ENCODE measurements around the gene EHMT1.

Gene EHMT1

DNA sequence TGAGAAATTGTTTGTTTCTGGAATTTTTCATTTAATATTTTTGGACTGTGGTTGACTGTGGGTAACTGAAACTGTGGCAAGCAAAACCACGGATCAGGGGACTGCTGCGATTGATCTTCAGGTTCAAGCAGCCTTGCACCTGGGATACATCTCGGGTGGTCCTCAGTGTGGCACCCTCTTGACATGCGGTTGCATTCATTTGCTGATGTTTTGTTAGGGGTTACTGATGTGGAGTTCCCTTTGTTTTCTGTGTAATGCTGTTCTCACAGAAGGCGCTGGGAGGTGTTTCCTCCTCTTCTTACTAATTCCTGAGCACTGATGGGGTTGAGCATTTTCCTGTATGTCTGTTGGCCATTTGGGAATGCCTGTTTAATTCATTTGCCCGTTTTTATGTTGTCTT, 60.4 kb downstream of the EHMT1 start:
- H3K4me3 ChIP-seq (ENCODE audit: low read length) = no peak overlapping the region
- no peak overlapping the region for H2AFZ ChIP-seq (ENCODE audit: low read depth, low read length)
- peaks cover 7% of the 10 kb centered on the region for H3K36me3 ChIP-seq (ENCODE audit: insufficient read depth, low read length)
- H3K9me3 ChIP-seq (ENCODE audit: low read length) = peaks cover 2% of the 10 kb centered on the region
- no peaks in the 10 kb centered on the region for H3K27me3 ChIP-seq (ENCODE audit: insufficient read depth, low read length)
- peaks cover 29% of the 10 kb centered on the region for H3K4me1 ChIP-seq (ENCODE audit: insufficient read depth, low read length)

DNA sequence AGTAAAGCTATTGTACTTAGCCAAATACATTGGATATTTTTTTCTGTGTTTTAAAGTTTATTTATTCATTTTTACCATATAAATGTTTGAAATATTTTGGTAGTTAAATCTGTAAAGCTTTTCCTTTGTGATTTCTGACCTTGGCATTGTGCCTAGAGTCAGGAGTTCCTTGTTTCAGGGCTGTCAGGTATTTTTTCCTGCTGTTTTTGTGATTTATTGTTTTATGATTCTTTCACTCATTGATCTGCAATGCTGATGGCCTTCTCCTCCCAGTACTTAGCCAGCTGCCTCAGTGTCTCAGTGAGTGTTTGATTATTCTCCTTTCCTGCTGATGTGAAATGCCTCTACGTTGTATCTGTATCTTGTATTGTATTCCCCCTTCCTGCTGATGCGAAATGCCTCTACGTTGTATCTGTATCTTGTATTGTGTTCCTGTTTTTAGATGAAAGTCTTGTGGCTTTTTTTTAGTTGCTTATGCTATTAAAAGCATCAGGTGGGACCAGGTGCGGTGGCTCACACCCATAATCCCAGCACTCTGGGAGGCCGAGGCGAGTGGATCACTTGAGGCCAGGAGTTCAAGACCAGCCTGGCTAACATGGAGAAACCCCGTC, 61.0 kb downstream of the EHMT1 start:
- Histone ChIP-seq H3K27me3 (ENCODE audit: insufficient read depth, low read length) (no peaks in the 10 kb centered on the region), H2AFZ (ENCODE audit: low read depth, low read length) (no peak overlapping the region), H3K9me3 (ENCODE audit: low read length) (peaks cover 2% of the 10 kb centered on the region), H3K4me1 (ENCODE audit: insufficient read depth, low read length) (peaks cover 23% of the 10 kb centered on the region), H3K4me3 (ENCODE audit: low read length) (no peak overlapping the region), H3K36me3 (ENCODE audit: insufficient read depth, low read length) (peaks cover 7% of the 10 kb centered on the region)

DNA sequence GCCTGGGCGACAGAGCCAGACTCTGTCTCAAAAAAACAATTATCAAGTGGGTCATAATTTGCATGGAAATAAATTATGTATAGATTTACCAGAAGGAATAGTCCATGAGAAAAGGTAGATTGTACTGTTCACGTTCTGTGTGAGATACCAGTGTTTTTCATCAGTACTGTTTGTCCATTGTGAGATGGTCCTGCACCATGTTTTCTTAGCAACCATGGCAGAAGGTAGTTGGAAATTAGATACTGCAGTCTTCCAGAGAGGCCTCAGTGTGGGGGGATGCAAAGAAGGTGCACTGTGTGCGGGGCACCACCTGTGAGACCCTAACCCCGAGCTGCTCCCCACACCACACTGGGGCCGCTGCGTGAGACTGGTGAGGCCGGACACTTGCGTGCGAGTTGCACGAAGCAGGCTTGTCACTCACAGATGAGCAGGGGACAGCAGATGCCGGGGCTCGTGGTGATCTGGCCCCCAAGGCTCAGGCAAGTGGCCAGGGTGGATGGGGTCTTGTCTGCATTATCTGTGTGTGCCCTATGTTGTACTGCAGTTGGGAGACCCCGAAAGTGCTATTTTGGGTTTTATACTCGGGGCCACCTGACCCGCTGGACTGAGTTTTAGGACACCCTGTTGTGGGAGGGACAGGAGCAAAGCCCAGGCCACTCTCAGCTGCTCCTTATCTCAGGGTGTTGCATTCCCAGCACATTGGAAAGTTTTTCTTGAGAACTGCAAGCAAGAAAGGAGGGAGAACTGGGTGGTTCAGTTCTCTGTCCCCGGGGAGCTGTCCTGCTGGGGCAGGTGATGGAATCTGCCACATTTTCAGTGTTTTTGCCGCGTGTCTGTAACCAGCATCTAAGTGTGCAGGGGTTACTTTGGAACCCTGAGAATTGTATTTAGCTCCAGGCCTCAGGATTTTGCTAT, 61.9 kb downstream of the EHMT1 start:
- Histone ChIP-seq H2AFZ (ENCODE audit: low read depth, low read length) (no peak overlapping the region), H3K36me3 (ENCODE audit: insufficient read depth, low read length) (peaks cover 13% of the 10 kb centered on the region), H3K9me3 (ENCODE audit: low read length) (peaks cover 4% of the 10 kb centered on the region), H3K4me3 (ENCODE audit: low read length) (no peak overlapping the region), H3K27me3 (ENCODE audit: insufficient read depth, low read length) (no peaks in the 10 kb centered on the region), H3K4me1 (ENCODE audit: insufficient read depth, low read length) (peaks cover 21% of the 10 kb centered on the region)

- peaks cover 21% of the 10 kb centered on the region for H3K4me1 ChIP-seq (ENCODE audit: insufficient read depth, low read length)
- H3K4me3 ChIP-seq (ENCODE audit: low read length) = no peak overlapping the region
- H3K36me3 ChIP-seq (ENCODE audit: insufficient read depth, low read length) = peaks cover 13% of the 10 kb centered on the region
These were observed 63.8 kb downstream of the EHMT1 start for GRCh38 chr9:137682428-137683105.

GRCh38 chr9:137683262-137683864, 64.6 kb downstream of the EHMT1 start:
- no peaks in the 10 kb centered on the region for H3K27me3 ChIP-seq (ENCODE audit: insufficient read depth, low read length)
- no peak overlapping the region for H2AFZ ChIP-seq (ENCODE audit: low read depth, low read length)
- H3K4me1 ChIP-seq (ENCODE audit: insufficient read depth, low read length) = peaks cover 21% of the 10 kb centered on the region
- H3K9me3 ChIP-seq (ENCODE audit: low read length) = peaks cover 2% of the 10 kb centered on the region
- H3K36me3 ChIP-seq (ENCODE audit: insufficient read depth, low read length) = peaks cover 9% of the 10 kb centered on the region
- H3K4me3 ChIP-seq (ENCODE audit: low read length) = no peak overlapping the region

More at GRCh38 chr9:137682428-137683105, 63.8 kb downstream of the EHMT1 start:
- no peak overlapping the region for H2AFZ ChIP-seq (ENCODE audit: low read depth, low read length)
- no peaks in the 10 kb centered on the region for H3K27me3 ChIP-seq (ENCODE audit: insufficient read depth, low read length)
- peaks cover 2% of the 10 kb centered on the region for H3K9me3 ChIP-seq (ENCODE audit: low read length)

- Histone ChIP-seq H3K9me3 (ENCODE audit: low read length) (peaks cover 2% of the 10 kb centered on the region), H3K36me3 (ENCODE audit: insufficient read depth, low read length) (peaks cover 5% of the 10 kb centered on the region), H3K27me3 (ENCODE audit: insufficient read depth, low read length) (no peaks in the 10 kb centered on the region), H3K4me3 (ENCODE audit: low read length) (no peak overlapping the region), H2AFZ (ENCODE audit: low read depth, low read length) (no peak overlapping the region), H3K4me1 (ENCODE audit: insufficient read depth, low read length) (peaks cover 23% of the 10 kb centered on the region)
These were observed 66.4 kb downstream of the EHMT1 start for GRCh38 chr9:137685035-137685740.

DNA sequence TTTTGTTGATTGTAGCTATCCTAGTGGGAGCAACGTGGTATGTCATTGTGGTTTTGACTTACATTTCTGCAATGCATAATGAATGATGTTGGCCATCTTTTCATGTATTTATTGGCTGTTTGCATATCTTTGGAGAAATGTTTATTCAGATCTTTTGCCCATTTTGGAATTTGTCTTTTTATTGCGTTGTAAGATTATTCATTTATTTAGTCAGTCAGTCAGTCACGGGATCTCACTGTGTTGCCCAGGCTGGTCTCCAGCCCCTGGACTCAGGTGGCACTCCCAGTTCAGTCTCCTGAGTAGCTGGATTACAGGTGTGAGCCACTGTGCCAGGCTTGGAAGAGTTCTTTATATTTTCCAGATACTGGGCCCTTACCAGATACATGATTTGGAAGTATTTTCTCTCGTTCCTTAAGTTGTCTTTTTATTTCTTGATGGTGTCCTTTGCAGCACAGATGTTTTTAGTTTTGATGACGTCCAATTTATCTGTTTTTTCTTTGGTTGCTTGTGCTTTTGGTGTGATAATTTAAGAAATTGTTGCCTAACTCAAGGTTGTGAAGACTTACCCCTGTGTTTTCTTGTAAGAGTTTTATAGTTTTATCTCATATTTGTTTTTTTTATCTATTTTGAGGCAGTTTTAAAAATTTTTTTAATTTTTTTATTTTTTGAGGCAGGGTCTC, 67.1 kb downstream of the EHMT1 start:
- Histone ChIP-seq H3K27me3 (ENCODE audit: insufficient read depth, low read length) (no peaks in the 10 kb centered on the region), H3K4me3 (ENCODE audit: low read length) (no peak overlapping the region)

DNA sequence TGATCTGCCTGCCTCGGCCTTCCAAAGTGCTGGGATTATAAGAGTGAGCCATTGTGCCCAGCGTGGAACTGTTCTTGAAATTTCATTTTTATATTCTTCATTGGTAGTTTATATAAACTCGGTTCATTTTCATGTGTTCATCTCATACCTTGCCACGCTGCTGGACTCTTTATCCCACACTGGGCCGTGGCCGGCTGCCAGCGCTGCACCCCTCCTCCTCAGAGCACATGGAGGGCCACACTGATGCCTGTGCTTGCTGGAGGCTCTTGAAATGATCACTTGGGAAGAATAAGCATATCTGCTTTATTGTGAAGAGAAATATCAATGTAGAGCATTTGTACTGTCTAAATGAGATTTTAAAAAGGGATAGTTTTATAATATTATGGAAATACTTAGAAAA, 69.5 kb downstream of the EHMT1 start:
- Histone ChIP-seq H3K4me3 (ENCODE audit: low read length) (no peak overlapping the region), H2AFZ (ENCODE audit: low read depth, low read length) (no peak overlapping the region), H3K9me3 (ENCODE audit: low read length) (peaks cover 2% of the 10 kb centered on the region), H3K36me3 (ENCODE audit: insufficient read depth, low read length) (peaks cover 5% of the 10 kb centered on the region), H3K27me3 (ENCODE audit: insufficient read depth, low read length) (no peaks in the 10 kb centered on the region), H3K4me1 (ENCODE audit: insufficient read depth, low read length) (peaks cover 22% of the 10 kb centered on the region)

More for the DNA sequence above, 67.1 kb downstream of the EHMT1 start:
- H3K9me3 ChIP-seq (ENCODE audit: low read length) = peaks cover 2% of the 10 kb centered on the region
- H3K36me3 ChIP-seq (ENCODE audit: insufficient read depth, low read length) = peaks cover 5% of the 10 kb centered on the region
- peaks cover 24% of the 10 kb centered on the region for H3K4me1 ChIP-seq (ENCODE audit: insufficient read depth, low read length)
- H2AFZ ChIP-seq (ENCODE audit: low read depth, low read length) = no peak overlapping the region

DNA sequence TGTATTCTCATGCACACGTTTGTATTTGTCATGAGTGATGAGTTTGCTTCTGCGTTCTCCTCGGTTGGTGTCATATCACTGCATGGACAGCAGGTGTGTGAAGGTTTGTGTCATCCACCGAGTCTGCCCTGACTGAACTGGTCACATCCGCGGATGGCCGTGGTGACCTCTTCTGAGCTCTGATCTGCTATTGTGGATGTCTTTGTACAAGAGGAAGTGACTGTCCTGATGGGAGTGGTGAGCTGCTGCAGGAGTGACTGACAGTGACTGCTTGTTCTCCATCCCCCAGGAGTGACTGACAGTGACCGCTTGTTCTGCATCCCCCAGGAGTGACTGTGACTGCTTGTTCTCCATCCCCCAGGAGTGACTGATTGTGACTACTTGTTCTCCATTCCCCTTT, 69.9 kb downstream of the EHMT1 start:
- peaks cover 2% of the 10 kb centered on the region for H3K9me3 ChIP-seq (ENCODE audit: low read length)
- peaks cover 5% of the 10 kb centered on the region for H3K36me3 ChIP-seq (ENCODE audit: insufficient read depth, low read length)
- H3K4me3 ChIP-seq (ENCODE audit: low read length) = no peak overlapping the region
- no peaks in the 10 kb centered on the region for H3K27me3 ChIP-seq (ENCODE audit: insufficient read depth, low read length)
- H3K4me1 ChIP-seq (ENCODE audit: insufficient read depth, low read length) = peaks cover 20% of the 10 kb centered on the region
- no peak overlapping the region for H2AFZ ChIP-seq (ENCODE audit: low read depth, low read length)

- Histone ChIP-seq H3K9me3 (ENCODE audit: low read length) (peaks cover 2% of the 10 kb centered on the region), H2AFZ (ENCODE audit: low read depth, low read length) (no peak overlapping the region), H3K4me1 (ENCODE audit: insufficient read depth, low read length) (peaks cover 20% of the 10 kb centered on the region), H3K27me3 (ENCODE audit: insufficient read depth, low read length) (no peaks in the 10 kb centered on the region), H3K4me3 (ENCODE audit: low read length) (no peak overlapping the region), H3K36me3 (ENCODE audit: insufficient read depth, low read length) (peaks cover 5% of the 10 kb centered on the region)
These were observed 71.1 kb downstream of the EHMT1 start for GRCh38 chr9:137689745-137690529.

DNA sequence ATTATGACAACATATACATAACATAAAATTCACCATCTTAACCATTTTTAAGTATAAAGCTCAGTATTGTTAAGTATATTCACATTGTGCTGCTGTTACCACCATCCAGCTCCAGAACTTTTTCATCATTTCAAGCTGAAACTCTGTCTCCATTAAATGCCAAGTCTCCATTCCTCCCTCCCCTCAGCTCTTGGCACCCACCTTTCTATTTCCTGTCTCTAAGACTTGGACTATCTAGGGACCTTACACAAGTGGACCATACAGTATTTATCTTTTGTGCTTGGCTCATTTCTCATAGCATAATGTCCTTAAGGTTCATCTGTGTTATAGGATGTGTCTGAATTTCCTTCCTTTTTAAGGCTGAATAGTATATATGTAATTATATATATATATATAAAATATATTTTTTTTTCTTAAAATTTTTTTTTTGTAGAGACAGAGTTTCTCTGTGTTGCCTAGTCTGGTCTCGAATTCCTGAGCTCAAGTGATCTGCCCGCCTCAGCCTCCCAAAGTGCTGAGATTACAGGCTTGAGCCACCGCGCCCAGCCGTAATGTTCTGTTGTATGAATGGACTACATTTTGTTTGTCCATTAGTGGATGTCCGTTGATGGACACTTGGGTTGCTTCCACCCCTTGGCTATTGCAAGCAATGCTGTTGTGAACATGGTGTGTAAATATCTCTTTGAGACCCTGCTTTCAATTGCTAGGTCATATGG, 72.3 kb downstream of the EHMT1 start:
- Histone ChIP-seq H3K36me3 (ENCODE audit: insufficient read depth, low read length) (no peaks in the 10 kb centered on the region), H3K27me3 (ENCODE audit: insufficient read depth, low read length) (no peaks in the 10 kb centered on the region), H2AFZ (ENCODE audit: low read depth, low read length) (no peak overlapping the region), H3K4me3 (ENCODE audit: low read length) (no peak overlapping the region), H3K4me1 (ENCODE audit: insufficient read depth, low read length) (peaks cover 20% of the 10 kb centered on the region), H3K9me3 (ENCODE audit: low read length) (no peaks in the 10 kb centered on the region)
